Chondrocyte (in vitro differentiated cells): ENCODE results near the gene LRFN5. TPM values are rescaled to one million over a fixed set of nuclear protein-coding genes. Genes with fewer than 3 reads are reported as not detected.

Source experiments
- DNase-seq: peaks from one replicate; pipeline ENCODE4 v3.0.0; 2021; ENCODE audit warnings: mixed read lengths, low spot score
- H3K27ac Mint-ChIP-seq: one replicate; pipeline ENCODE4 v1.8.0; 2021; ENCODE audit warnings: mild to moderate bottlenecking, moderate library complexity, mixed read lengths; ENCODE audit not compliant: unreplicated experiment
- H3K27me3 Mint-ChIP-seq: 2 replicates; pipeline ENCODE4 v1.8.0; 2021; ENCODE audit warnings: low read depth, mixed read lengths
- H3K36me3 Mint-ChIP-seq: 2 replicates; pipeline ENCODE4 v1.8.0; 2021; ENCODE audit warnings: low read depth, mixed read lengths
- H3K4me1 Mint-ChIP-seq: 2 replicates; pipeline ENCODE4 v1.8.0; 2021; ENCODE audit warnings: low read depth, mild to moderate bottlenecking, mixed read lengths
- H3K4me3 Mint-ChIP-seq: one replicate; pipeline ENCODE4 v1.8.0; 2021; ENCODE audit warnings: mild to moderate bottlenecking, moderate library complexity, mixed read lengths; ENCODE audit not compliant: unreplicated experiment
- H3K9me3 Mint-ChIP-seq: 2 replicates; pipeline ENCODE4 v1.8.0; 2021; ENCODE audit warnings: low read depth, mixed read lengths
- CTCF ChIP-seq: fragments of 200-600 bp; sonication (generic); IDR thresholded peaks from 2 replicates; pipeline ENCODE4 v1.5.0; 2021; ENCODE audit warnings: antibody characterized with exemption, mild to moderate bottlenecking, moderate library complexity
- total RNA-seq: library from RNA; stranded (reverse); gene quantifications from 3 replicates; pipeline ENCODE4 v1.2.1, GENCODE V29; 2021

The LRFN5 gene
- total RNA-seq, 1 donor from 2014 or later = not detected

GRCh38 chr14:41783403-41783802 lies 176.7 kb downstream of the LRFN5 start:
- H3K4me1 Mint-ChIP-seq = no peaks in the 10 kb centered on the region
- H3K9me3 Mint-ChIP-seq = no peaks in the 10 kb centered on the region
- TF ChIP-seq CTCF = no peak
- peaks cover 1% of the 10 kb centered on the region for H3K27me3 Mint-ChIP-seq
- H3K4me3 Mint-ChIP-seq = no peak overlapping the region
- DNase-seq = no peak
- no peak overlapping the region for H3K27ac Mint-ChIP-seq
- no peaks in the 10 kb centered on the region for H3K36me3 Mint-ChIP-seq

- Mint-ChIP-seq H3K4me1 (no peaks in the 10 kb centered on the region), H3K27ac (no peak overlapping the region), H3K27me3 (no peaks in the 10 kb centered on the region), H3K9me3 (no peaks in the 10 kb centered on the region), H3K4me3 (no peak overlapping the region), H3K36me3 (no peaks in the 10 kb centered on the region)
- DNase-seq = no peak
- no peak for TF ChIP-seq CTCF
Measured at GRCh38 chr14:41785696-41786095, 179.0 kb downstream of the LRFN5 start.

GRCh38 chr14:41799817-41800216 lies 193.1 kb downstream of the LRFN5 start:
- H3K27me3 Mint-ChIP-seq = peaks cover 6% of the 10 kb centered on the region
- H3K36me3 Mint-ChIP-seq = no peaks in the 10 kb centered on the region
- TF ChIP-seq CTCF = no peak
- DNase-seq = no peak
- H3K4me3 Mint-ChIP-seq = no peak overlapping the region
- peaks cover 3% of the 10 kb centered on the region for H3K9me3 Mint-ChIP-seq
- H3K4me1 Mint-ChIP-seq = no peaks in the 10 kb centered on the region
- no peak overlapping the region for H3K27ac Mint-ChIP-seq

- no peaks in the 10 kb centered on the region for H3K27me3 Mint-ChIP-seq
- no peak overlapping the region for H3K4me3 Mint-ChIP-seq
- H3K27ac Mint-ChIP-seq = no peak overlapping the region
- no peak for DNase-seq
- TF ChIP-seq CTCF = no peak
- H3K4me1 Mint-ChIP-seq = no peaks in the 10 kb centered on the region
- peaks cover 3% of the 10 kb centered on the region for H3K9me3 Mint-ChIP-seq
- H3K36me3 Mint-ChIP-seq = no peaks in the 10 kb centered on the region
Measured at GRCh38 chr14:41805633-41806032, 199.0 kb downstream of the LRFN5 start.

- H3K4me3 Mint-ChIP-seq = no peak overlapping the region
- no peaks in the 10 kb centered on the region for H3K4me1 Mint-ChIP-seq
- H3K27me3 Mint-ChIP-seq = no peaks in the 10 kb centered on the region
- H3K27ac Mint-ChIP-seq = no peak overlapping the region
- DNase-seq = no peak
- H3K9me3 Mint-ChIP-seq = peaks cover 3% of the 10 kb centered on the region
- H3K36me3 Mint-ChIP-seq = no peaks in the 10 kb centered on the region
- no peak for TF ChIP-seq CTCF
Measured at GRCh38 chr14:41806366-41806975, 199.8 kb downstream of the LRFN5 start.
